SKM-1 treated with dmso at 0.1 percent for 144 hours (cell line): ENCODE measurements around the gene IL16.

ENCODE experiments used
- DNase-seq: peaks from one replicate; lab custom pipeline; 2025; ENCODE audit not compliant: unreplicated experiment; lab: John Stamatoyannopoulos, UW

IL16 gene

GRCh38 chr15:81254277-81254915 is 57.7 kb downstream of the IL16 start:
- DNase-seq = no peak

- DNase-seq = no peak
Observed at GRCh38 chr15:81254916-81255290, 58.2 kb downstream of the IL16 start.

GRCh38 chr15:81255315-81255957 is 58.8 kb downstream of the IL16 start:
- no peak for DNase-seq

- DNase-seq = no peak
Observed at GRCh38 chr15:81255958-81256320, 59.3 kb downstream of the IL16 start.

GRCh38 chr15:81256916-81257315 is 60.2 kb downstream of the IL16 start:
- DNase-seq = peak; percentile 11

- no peak for DNase-seq
Observed at GRCh38 chr15:81257435-81257834, 60.8 kb downstream of the IL16 start.

GRCh38 chr15:81258455-81258854 is 61.8 kb downstream of the IL16 start:
- DNase-seq = no peak

- DNase-seq = no peak
Observed at GRCh38 chr15:81259760-81260298, 63.1 kb downstream of the IL16 start.

GRCh38 chr15:81261172-81261811 is 64.6 kb downstream of the IL16 start:
- DNase-seq = no peak

GRCh38 chr15:81263477-81263876 is 66.8 kb downstream of the IL16 start:
- DNase-seq = no peak

GRCh38 chr15:81264072-81264857 is 67.6 kb downstream of the IL16 start:
- no peak for DNase-seq

GRCh38 chr15:81265256-81265943 is 68.7 kb downstream of the IL16 start:
- no peak for DNase-seq

GRCh38 chr15:81265944-81266775 is 69.5 kb downstream of the IL16 start:
- peak; percentile 77 for DNase-seq

- no peak for DNase-seq
Observed at GRCh38 chr15:81268340-81268739, 71.7 kb downstream of the IL16 start.

- DNase-seq = peak; percentile 55
Observed at GRCh38 chr15:81268881-81269601, 72.4 kb downstream of the IL16 start.

- DNase-seq = no peak
Observed at GRCh38 chr15:81270188-81270587, 73.5 kb downstream of the IL16 start.

- no peak for DNase-seq
Observed at GRCh38 chr15:81270781-81271491, 74.3 kb downstream of the IL16 start.

- no peak for DNase-seq
Observed at GRCh38 chr15:81271761-81272644, 75.3 kb downstream of the IL16 start.
